GM12878 (cell line): ENCODE data around the gene DNAI4. TPM values are rescaled to one million over a fixed set of nuclear protein-coding genes. Genes with fewer than 3 reads are reported as not detected.

Source experiments
- BCLAF1 ChIP-seq: fragments of 450-650 bp; IDR thresholded peaks from 2 replicates; pipeline ENCODE4 v1.6.1; 2017; ENCODE audit warnings: antibody characterized with exemption, mild to moderate bottlenecking, moderate library complexity
- CEBPB ChIP-seq, 2 experiments: fragments of 150-350 bp in 1 of 2; IDR thresholded peaks; 2 replicates each; pipeline ENCODE4 v1.6.1; 2012 to 2014; ENCODE audit warnings: low read depth in 2 of 2, low read length in 2 of 2, borderline replicate concordance in 1 of 2, inconsistent platforms in 1 of 2
- CUX1 ChIP-seq: IDR thresholded peaks from 2 replicates; pipeline ENCODE4 v1.6.1; 2012; ENCODE audit warnings: improper control_type of control experiment, low read depth, low read length; ENCODE audit not compliant: insufficient replicate concordance
- KAT2A ChIP-seq: conservative IDR thresholded peaks from 2 replicates; pipeline ENCODE4 v1.6.1; 2011; ENCODE audit warnings: low read depth, low read length; ENCODE audit not compliant: control insufficient read depth
- LARP7 ChIP-seq: fragments of 450-650 bp; IDR thresholded peaks from 2 replicates; pipeline ENCODE4 v1.6.1; 2017; ENCODE audit warnings: mild to moderate bottlenecking
- MYB ChIP-seq: fragments of 150-350 bp; IDR thresholded peaks from 2 replicates; pipeline ENCODE4 v1.6.1; 2014; ENCODE audit warnings: mild to moderate bottlenecking, low read depth, low read length, borderline replicate concordance
- NBN ChIP-seq: fragments of 450-650 bp; IDR thresholded peaks from 2 replicates; pipeline ENCODE4 v1.6.1; 2016
- NR2C1 ChIP-seq: fragments of 450-650 bp; IDR thresholded peaks from 2 replicates; pipeline ENCODE4 v1.6.1; 2017; ENCODE audit warnings: antibody characterized with exemption, mild to moderate bottlenecking, moderate library complexity
- POLR2A ChIP-seq: IDR thresholded peaks from 2 replicates; pipeline ENCODE4 v1.6.1; 2011; ENCODE audit warnings: low read depth, mild to moderate bottlenecking, low read length
- PRDM15 ChIP-seq: fragments of 450-650 bp; formaldehyde crosslinking; IDR thresholded peaks from 2 replicates; pipeline ENCODE4 v1.4.0; 2020; ENCODE audit warnings: mild to moderate bottlenecking, moderate library complexity
- RB1 ChIP-seq: fragments of 450-650 bp; formaldehyde crosslinking; IDR thresholded peaks from 2 replicates; pipeline ENCODE4 v1.6.1; 2017; ENCODE audit warnings: mild to moderate bottlenecking, borderline replicate concordance
- RELA ChIP-seq: fragments of 450-650 bp; IDR thresholded peaks from 2 replicates; pipeline ENCODE4 v1.8.0; 2014; ENCODE audit warnings: borderline replicate concordance; ENCODE audit not compliant: partially characterized antibody
- SKIL ChIP-seq: fragments of 450-650 bp; IDR thresholded peaks from 2 replicates; pipeline ENCODE4 v1.6.1; 2017; ENCODE audit warnings: mild to moderate bottlenecking, low read depth, inconsistent platforms; ENCODE audit not compliant: poor library complexity, severe bottlenecking
- SPI1 ChIP-seq: IDR thresholded peaks from 2 replicates; pipeline ENCODE4 v1.6.1; 2011; ENCODE audit warnings: low read depth, mild to moderate bottlenecking, low read length, moderate library complexity, borderline replicate concordance; ENCODE audit not compliant: insufficient read depth
- polyA plus RNA-seq, 11 experiments: library from polyadenylated mRNA; depleted of rRNA in 4 of 11; unstranded in 6 of 11; stranded (reverse) in 5 of 11; fragments of >200 nt; fragmentation: Nextera tagmentation in 4 of 11; fragmentation: Illumina TruSeq in 1 of 11; extraction: Ambion mirVana in 4 of 11; extraction: Trizol in 1 of 11; gene quantifications; 1 replicate in 1 of 11; 2 replicates in 10 of 11; pipeline versions ENCODE4 v1.2.1 to v1.2.3, GENCODE V29; 2011 to 2016; ENCODE audit warnings: inconsistent platforms in 2 of 11, missing spikeins in 2 of 11, low read depth in 1 of 11
- total RNA-seq, 4 experiments: library from RNA; depleted of rRNA in 3 of 4; stranded (reverse); fragments of >200 nt in 3 of 4; fragmentation: Illumina TruSeq in 1 of 4; extraction: Trizol in 1 of 4; gene quantifications; 2 replicates each; pipeline versions ENCODE4 v1.2.1 to v1.2.3, GENCODE V29; 2013 to 2021

The DNAI4 gene
- total and polyA plus RNA-seq, 10 of the 15 experiments (the other 5 are each of a cell fraction or from before 2014, with no cell fraction given), result 0.13 to 2.3 (median 0.27) TPM; not detected in 1

GRCh38 chr1:66929999-66930822 lies 5.6 kb upstream of the DNAI4 start (continued):
- TF ChIP-seq CUX1, result peak; percentile 42
- TF ChIP-seq KAT2A, result no peak
- peak; percentile 44 for TF ChIP-seq RELA
- no peak for TF ChIP-seq CEBPB (IDR thresholded peaks at IDR 0.05; ENCODE audit: borderline replicate concordance in 1 of 2, low read depth in 2 of 2, low read length in 2 of 2)
- peak; percentile 74; the same call in 1 of the 2 replicates for TF ChIP-seq RB1
- TF ChIP-seq NR2C1, result peak; percentile 84
- no peak for TF ChIP-seq BCLAF1
- TF ChIP-seq SPI1, result no peak
- no peak for TF ChIP-seq PRDM15 (CRISPR knock-in tag)
- no peak for TF ChIP-seq SKIL
- TF ChIP-seq MYB, result no peak
- no peak; the same call in 1 of the 2 replicates for TF ChIP-seq NBN
- TF ChIP-seq POLR2A, result peak; percentile 92
- TF ChIP-seq LARP7, result 0 out of 2 replicates have a peak, but pooled peaks have one; percentile 50
